Uterus (tissue), 2 donors: ENCODE data around the gene CACNB4.

Source experiments
- POLR2A ChIP-seq, 2 donors: fragments of 450-650 bp; IDR thresholded peaks; one replicate each; pipeline ENCODE4 v1.6.1; 2016; ENCODE audit warnings: antibody characterized with exemption in 2 of 2, mild to moderate bottlenecking in 1 of 2, moderate library complexity in 1 of 2
- TF ChIP-seq, protein P1 (sequence below), 4 experiments: fragments of 200-600 bp in 2 of 4; fragments of 450-650 bp in 2 of 4; sonication (generic) in 2 of 4; IDR thresholded peaks; one replicate each; pipeline ENCODE4 v1.5.1; 2016 to 2019; ENCODE audit warnings: antibody characterized with exemption in 4 of 4, mild to moderate bottlenecking in 2 of 4, moderate library complexity in 1 of 4

DNA sequence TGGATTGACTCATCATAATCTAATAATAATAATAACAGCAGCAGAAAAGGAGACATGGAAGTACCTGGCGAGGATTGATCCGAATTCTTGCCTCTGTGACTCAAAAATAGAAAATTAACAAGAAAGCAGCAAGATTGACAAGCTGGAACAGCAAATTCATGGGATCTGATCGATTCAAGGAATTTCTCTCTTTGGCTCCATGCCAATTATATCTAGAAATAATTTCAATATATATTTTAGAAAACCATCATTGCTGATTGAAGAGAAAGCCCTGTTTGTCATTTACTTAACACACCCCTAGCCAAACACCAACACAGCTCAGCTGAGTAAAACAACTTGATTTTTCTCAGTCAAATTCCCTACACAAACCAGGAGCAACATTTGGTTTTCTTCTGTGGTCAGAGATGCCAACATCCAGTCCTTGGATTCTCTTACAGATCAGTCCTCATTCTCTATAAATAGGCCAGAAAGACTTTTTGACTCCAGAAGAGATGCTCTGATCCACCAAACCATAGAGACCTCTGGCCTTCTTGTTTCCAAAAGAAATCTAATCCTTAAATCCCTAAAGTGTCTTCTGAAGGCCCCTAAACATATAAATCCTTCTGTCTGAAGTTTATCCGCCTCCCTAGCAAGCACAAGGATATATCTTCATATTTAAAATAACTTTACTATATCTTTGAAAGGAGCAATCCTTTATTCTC lies 129.9 kb downstream of the CACNB4 start:
- TF ChIP-seq, protein P1, sequence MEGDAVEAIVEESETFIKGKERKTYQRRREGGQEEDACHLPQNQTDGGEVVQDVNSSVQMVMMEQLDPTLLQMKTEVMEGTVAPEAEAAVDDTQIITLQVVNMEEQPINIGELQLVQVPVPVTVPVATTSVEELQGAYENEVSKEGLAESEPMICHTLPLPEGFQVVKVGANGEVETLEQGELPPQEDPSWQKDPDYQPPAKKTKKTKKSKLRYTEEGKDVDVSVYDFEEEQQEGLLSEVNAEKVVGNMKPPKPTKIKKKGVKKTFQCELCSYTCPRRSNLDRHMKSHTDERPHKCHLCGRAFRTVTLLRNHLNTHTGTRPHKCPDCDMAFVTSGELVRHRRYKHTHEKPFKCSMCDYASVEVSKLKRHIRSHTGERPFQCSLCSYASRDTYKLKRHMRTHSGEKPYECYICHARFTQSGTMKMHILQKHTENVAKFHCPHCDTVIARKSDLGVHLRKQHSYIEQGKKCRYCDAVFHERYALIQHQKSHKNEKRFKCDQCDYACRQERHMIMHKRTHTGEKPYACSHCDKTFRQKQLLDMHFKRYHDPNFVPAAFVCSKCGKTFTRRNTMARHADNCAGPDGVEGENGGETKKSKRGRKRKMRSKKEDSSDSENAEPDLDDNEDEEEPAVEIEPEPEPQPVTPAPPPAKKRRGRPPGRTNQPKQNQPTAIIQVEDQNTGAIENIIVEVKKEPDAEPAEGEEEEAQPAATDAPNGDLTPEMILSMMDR (IDR thresholded peaks at IDR 0.05) = no peak
- TF ChIP-seq POLR2A (IDR thresholded peaks at IDR 0.05) = no peak
